Measurements from ENCODE around the gene FBN2. TPM values are rescaled to one million over a fixed set of nuclear protein-coding genes. Genes with fewer than 3 reads are reported as not detected.

FBN2 gene
- total RNA-seq, 1 donor from 2014 or later, result 34.1 TPM

DNA sequence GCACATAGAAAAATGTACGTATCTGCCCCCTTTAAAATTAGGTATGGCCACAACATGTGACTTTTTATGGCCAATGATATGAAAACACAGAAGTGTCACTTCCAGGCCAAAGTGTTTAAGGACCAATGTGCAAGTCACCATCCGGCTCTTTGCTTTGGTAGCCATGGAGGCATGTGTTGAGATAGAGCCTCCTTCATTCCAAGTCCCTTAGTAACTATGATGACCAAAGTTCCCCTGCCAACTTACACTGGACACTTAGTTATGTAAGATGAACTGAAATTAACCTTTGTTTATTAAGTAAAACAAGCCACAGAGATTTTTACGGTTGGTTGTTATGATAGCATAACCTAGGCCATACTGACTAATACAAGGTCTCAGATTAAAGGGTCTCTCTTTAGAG lies 51.0 kb downstream of the FBN2 start:
- Histone ChIP-seq H3K4me1 (no peaks in the 10 kb centered on the region), H3K27me3 (ENCODE audit: low read depth) (no peaks in the 10 kb centered on the region), H3K9me3 (replicated peaks) (no peaks in the 10 kb centered on the region), H3K27ac (replicated peaks) (no peak overlapping the region), H3K4me3 (no peak overlapping the region), H3K36me3 (no peaks in the 10 kb centered on the region)
- intact Hi-C loops (cut with micrococcal nuclease), result no loop called here
- no peak for DNase-seq
- TF ChIP-seq, protein P1, sequence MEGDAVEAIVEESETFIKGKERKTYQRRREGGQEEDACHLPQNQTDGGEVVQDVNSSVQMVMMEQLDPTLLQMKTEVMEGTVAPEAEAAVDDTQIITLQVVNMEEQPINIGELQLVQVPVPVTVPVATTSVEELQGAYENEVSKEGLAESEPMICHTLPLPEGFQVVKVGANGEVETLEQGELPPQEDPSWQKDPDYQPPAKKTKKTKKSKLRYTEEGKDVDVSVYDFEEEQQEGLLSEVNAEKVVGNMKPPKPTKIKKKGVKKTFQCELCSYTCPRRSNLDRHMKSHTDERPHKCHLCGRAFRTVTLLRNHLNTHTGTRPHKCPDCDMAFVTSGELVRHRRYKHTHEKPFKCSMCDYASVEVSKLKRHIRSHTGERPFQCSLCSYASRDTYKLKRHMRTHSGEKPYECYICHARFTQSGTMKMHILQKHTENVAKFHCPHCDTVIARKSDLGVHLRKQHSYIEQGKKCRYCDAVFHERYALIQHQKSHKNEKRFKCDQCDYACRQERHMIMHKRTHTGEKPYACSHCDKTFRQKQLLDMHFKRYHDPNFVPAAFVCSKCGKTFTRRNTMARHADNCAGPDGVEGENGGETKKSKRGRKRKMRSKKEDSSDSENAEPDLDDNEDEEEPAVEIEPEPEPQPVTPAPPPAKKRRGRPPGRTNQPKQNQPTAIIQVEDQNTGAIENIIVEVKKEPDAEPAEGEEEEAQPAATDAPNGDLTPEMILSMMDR (IDR thresholded peaks at IDR 0.05; ENCODE audit: borderline replicate concordance), result no peak

DNA sequence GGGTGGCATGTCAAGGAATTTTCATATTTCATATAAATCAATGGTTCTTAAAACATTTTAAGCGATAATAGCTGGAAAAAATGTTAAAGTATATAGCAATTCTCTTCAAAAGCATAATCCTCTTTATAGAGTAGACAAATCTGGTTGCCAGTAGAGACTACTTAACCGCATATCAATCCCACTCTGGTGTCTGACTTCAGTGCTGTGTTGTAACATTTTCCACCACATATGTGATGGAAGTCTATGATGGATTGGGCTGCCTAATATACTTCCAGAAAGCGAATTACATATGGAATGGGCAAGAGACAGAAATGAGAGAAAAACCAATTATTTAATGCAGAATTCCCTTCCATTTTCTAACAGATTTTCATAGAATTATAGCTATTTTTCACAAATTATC lies 54.3 kb downstream of the FBN2 start:
- TF ChIP-seq, protein P1 (IDR thresholded peaks at IDR 0.05; ENCODE audit: borderline replicate concordance), result no peak
- Histone ChIP-seq H3K9me3 (replicated peaks) (no peaks in the 10 kb centered on the region), H3K4me1 (peaks cover under 1% of the 10 kb centered on the region), H3K4me3 (no peak overlapping the region), H3K27ac (replicated peaks) (no peak overlapping the region), H3K27me3 (ENCODE audit: low read depth) (no peaks in the 10 kb centered on the region), H3K36me3 (no peaks in the 10 kb centered on the region)
- intact Hi-C loops (cut with micrococcal nuclease), result no loop called here
- no peak for DNase-seq

DNA sequence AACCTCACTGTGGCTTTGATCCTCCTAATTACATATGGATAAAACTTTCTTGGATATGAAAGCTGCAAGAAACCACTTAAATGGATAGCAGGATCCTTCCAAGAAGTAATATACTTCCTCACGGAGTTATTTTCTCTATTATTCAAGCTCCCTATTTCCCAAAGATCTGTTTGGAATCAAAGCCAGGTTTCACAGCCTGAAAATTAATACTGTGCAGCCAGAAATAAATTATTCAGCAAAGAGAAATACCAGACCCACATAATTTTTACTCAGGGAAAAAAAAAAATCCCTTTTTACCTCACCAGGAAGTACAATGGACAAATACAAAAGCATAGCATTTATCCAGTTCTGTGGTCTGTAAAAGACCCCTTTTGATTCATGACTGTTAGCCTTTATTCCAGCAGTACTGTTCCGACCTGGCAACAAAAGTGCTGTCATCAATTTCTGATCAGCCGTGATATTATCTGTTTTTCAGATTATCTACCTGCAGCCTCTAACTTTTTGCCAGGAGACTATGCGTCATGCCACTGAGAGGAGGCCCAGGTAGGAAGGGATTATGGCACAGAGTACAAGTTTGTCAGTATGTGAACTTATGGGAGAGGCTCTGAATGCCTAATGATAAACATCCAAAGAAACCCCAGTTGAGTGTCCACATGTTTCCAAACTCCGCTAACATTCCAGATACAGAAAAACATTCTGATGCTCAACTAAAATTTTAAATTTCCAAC lies 57.0 kb downstream of the FBN2 start:
- H3K4me3 ChIP-seq, result no peak overlapping the region
- TF ChIP-seq, protein P1 (IDR thresholded peaks at IDR 0.05; ENCODE audit: borderline replicate concordance), result no peak
- DNase-seq, result no peak
- intact Hi-C loops (cut with micrococcal nuclease), result no loop called here
- no peaks in the 10 kb centered on the region for H3K9me3 ChIP-seq (replicated peaks)
- no peaks in the 10 kb centered on the region for H3K36me3 ChIP-seq
- no peak overlapping the region for H3K27ac ChIP-seq (replicated peaks)
- no peaks in the 10 kb centered on the region for H3K27me3 ChIP-seq (ENCODE audit: low read depth)
- H3K4me1 ChIP-seq, result peaks cover 23% of the 10 kb centered on the region

DNA sequence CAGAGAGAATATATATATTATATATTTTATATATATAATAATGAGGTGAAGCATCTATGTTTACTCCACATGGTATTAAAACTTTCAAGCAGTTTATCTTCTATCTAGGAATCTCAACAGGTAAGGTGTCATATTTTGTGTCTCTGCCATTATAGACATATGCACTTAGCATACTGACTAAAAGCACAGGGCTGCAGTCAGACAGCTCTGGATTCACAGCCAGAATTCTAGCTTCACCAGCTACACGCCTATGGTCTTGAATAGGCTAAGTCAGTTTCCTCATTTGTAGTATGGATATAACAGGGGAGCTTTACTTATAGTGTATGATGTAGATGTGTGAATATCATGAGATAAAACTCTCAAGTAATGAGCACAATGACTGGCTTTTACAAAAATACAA lies 57.9 kb downstream of the FBN2 start:
- TF ChIP-seq, protein P1 (IDR thresholded peaks at IDR 0.05; ENCODE audit: borderline replicate concordance), result no peak
- no peaks in the 10 kb centered on the region for H3K36me3 ChIP-seq
- peaks cover 32% of the 10 kb centered on the region for H3K4me1 ChIP-seq
- H3K27ac ChIP-seq (replicated peaks), result no peak overlapping the region
- H3K9me3 ChIP-seq (replicated peaks), result no peaks in the 10 kb centered on the region
- no peak for DNase-seq
- intact Hi-C loops (cut with micrococcal nuclease), result no loop called here
- no peak overlapping the region for H3K4me3 ChIP-seq
- H3K27me3 ChIP-seq (ENCODE audit: low read depth), result no peaks in the 10 kb centered on the region

- Histone ChIP-seq H3K4me3 (no peak overlapping the region), H3K4me1 (peaks cover 46% of the 10 kb centered on the region), H3K36me3 (no peaks in the 10 kb centered on the region), H3K27ac (replicated peaks) (peak overlapping the region; percentile 72), H3K27me3 (ENCODE audit: low read depth) (no peaks in the 10 kb centered on the region), H3K9me3 (replicated peaks) (no peaks in the 10 kb centered on the region)
- TF ChIP-seq, protein P1 (IDR thresholded peaks at IDR 0.05; ENCODE audit: borderline replicate concordance), result no peak
- intact Hi-C loops (cut with micrococcal nuclease), result no loop called here
- DNase-seq, result no peak
Observed at GRCh38 chr5:128478386-128479368, 59.4 kb downstream of the FBN2 start.
